Caco-2 (cell line): Measurements from ENCODE around the gene TXNRD2. TPM values are rescaled to one million over a fixed set of nuclear protein-coding genes. Genes with fewer than 3 reads are reported as not detected.

Experiments used
- BruUV-seq: library from RNA; stranded (reverse); fragments of 400-500 nt; replicated peaks from 2 replicates; lab custom pipeline; 2021; lab: Mats Ljungman, UMichigan
- CTCF ChIA-PET: fragments of 300-600 bp; sonication (Branson Sonifier 250); formaldehyde crosslinking; loops from one replicate; lab custom pipeline; 2022; ENCODE audit warnings: antibody characterized with exemption; lab: Charles Lee
- POLR2A ChIA-PET: fragments of 300-600 bp; sonication (Branson Sonifier 250); formaldehyde crosslinking; loops from one replicate; lab custom pipeline; 2022; ENCODE audit warnings: antibody characterized with exemption; lab: Charles Lee
- DNase-seq, 2 experiments: peaks; one replicate each; pipeline versions ENCODE4 v3.0.0 to v3.0.0-alpha.2; 2020 to 2022
- H3K27me3 ChIP-seq: replicated peaks from 2 replicates; pipeline ENCODE4 v1.6.0; 2011; ENCODE audit warnings: low read length; ENCODE audit not compliant: control insufficient read depth, insufficient read depth
- H3K36me3 ChIP-seq: 2 replicates; pipeline ENCODE4 v1.5.1; 2011; ENCODE audit warnings: low read length; ENCODE audit not compliant: control insufficient read depth, insufficient read depth
- H3K4me1 ChIP-seq: fragments of 250-450 bp; sonication (Bioruptor Pico); 2 replicates; pipeline ENCODE4 v1.5.1; 2020; ENCODE audit warnings: mild to moderate bottlenecking
- H3K4me3 ChIP-seq: 2 replicates; pipeline ENCODE4 v1.5.1; 2011; ENCODE audit warnings: low read depth, mild to moderate bottlenecking, control low read depth, low read length
- H3K9me3 ChIP-seq: fragments of 250-450 bp; sonication (Bioruptor Pico); 2 replicates; pipeline ENCODE4 v1.5.1; 2020; ENCODE audit warnings: mild to moderate bottlenecking, moderate library complexity
- H3K27ac Mint-ChIP-seq: one replicate; pipeline ENCODE4 v1.8.0; 2022; ENCODE audit warnings: mixed read lengths; ENCODE audit not compliant: unreplicated experiment
- H3K27me3 Mint-ChIP-seq: one replicate; pipeline ENCODE4 v1.8.0; 2022; ENCODE audit warnings: mixed read lengths; ENCODE audit not compliant: insufficient read depth, unreplicated experiment
- H3K36me3 Mint-ChIP-seq: one replicate; pipeline ENCODE4 v1.8.0; 2022; ENCODE audit warnings: mild to moderate bottlenecking, mixed read lengths; ENCODE audit not compliant: insufficient read depth, unreplicated experiment
- H3K4me1 Mint-ChIP-seq: one replicate; pipeline ENCODE4 v1.8.0; 2022; ENCODE audit warnings: low read depth, mixed read lengths; ENCODE audit not compliant: unreplicated experiment
- H3K4me3 Mint-ChIP-seq: one replicate; pipeline ENCODE4 v1.8.0; 2022; ENCODE audit warnings: mild to moderate bottlenecking, moderate library complexity, mixed read lengths; ENCODE audit not compliant: unreplicated experiment
- H3K9me3 Mint-ChIP-seq: one replicate; pipeline ENCODE4 v1.8.0; 2022; ENCODE audit warnings: mixed read lengths; ENCODE audit not compliant: unreplicated experiment
- intact Hi-C: fragments of 100-400 bp; cut with micrococcal nuclease; formaldehyde crosslinking; loops from one replicate; pipeline ENCODE4 v1.10.0; 2022; ENCODE audit not compliant: unreplicated experiment
- total RNA-seq: library from RNA; stranded (reverse); gene quantifications from 2 replicates; pipeline ENCODE4 v1.2.3, GENCODE V29; 2022
- TF ChIP-seq, protein P1 (sequence below), 2 experiments: fragments of 200-600 bp in 1 of 2; IDR thresholded peaks; 1 replicate in 1 of 2; 2 replicates in 1 of 2; pipeline versions ENCODE4 v1.5.1 to v1.8.0; 2011 to 2022; ENCODE audit warnings: antibody characterized with exemption in 1 of 2, control low read depth in 1 of 2, inconsistent platforms in 1 of 2, low read depth in 1 of 2, low read length in 1 of 2, mild to moderate bottlenecking in 1 of 2, moderate library complexity in 1 of 2; ENCODE audit not compliant: insufficient read depth in 1 of 2, severe bottlenecking in 1 of 2, unreplicated experiment in 1 of 2

The TXNRD2 gene
- total RNA-seq, 1 experiment from 2014 or later: 44.8 TPM

DNA sequence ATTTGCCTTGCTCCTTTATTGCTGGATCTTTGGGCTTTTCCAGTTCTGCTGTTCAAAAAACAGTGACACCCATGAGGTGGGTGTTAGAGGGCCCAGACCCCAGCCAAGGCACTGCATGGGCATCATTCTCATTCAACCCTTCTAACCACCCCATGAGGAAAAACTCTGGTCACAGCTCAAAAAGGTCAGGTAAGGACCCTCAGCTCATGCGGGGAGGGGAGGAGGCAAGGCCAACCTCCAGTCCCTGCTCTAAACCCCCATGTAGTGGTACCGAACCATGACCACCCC is 94.3 kb downstream of the TXNRD2 start:
- H3K4me3 ChIP-seq: no peak overlapping the region
- TF ChIP-seq, protein P1, sequence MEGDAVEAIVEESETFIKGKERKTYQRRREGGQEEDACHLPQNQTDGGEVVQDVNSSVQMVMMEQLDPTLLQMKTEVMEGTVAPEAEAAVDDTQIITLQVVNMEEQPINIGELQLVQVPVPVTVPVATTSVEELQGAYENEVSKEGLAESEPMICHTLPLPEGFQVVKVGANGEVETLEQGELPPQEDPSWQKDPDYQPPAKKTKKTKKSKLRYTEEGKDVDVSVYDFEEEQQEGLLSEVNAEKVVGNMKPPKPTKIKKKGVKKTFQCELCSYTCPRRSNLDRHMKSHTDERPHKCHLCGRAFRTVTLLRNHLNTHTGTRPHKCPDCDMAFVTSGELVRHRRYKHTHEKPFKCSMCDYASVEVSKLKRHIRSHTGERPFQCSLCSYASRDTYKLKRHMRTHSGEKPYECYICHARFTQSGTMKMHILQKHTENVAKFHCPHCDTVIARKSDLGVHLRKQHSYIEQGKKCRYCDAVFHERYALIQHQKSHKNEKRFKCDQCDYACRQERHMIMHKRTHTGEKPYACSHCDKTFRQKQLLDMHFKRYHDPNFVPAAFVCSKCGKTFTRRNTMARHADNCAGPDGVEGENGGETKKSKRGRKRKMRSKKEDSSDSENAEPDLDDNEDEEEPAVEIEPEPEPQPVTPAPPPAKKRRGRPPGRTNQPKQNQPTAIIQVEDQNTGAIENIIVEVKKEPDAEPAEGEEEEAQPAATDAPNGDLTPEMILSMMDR (IDR thresholded peaks at IDR 0.05; ENCODE audit: insufficient read depth in 1 of 2, low read depth in 1 of 2, low read length in 1 of 2, severe bottlenecking in 1 of 2, unreplicated experiment in 1 of 2): no peak
- Mint-ChIP-seq H3K4me3 (no peak overlapping the region), H3K4me1 (peaks cover 24% of the 10 kb centered on the region), H3K36me3 (peaks cover 60% of the 10 kb centered on the region), H3K27me3 (no peaks in the 10 kb centered on the region), H3K9me3 (no peaks in the 10 kb centered on the region), H3K27ac (no peak overlapping the region)
- peaks cover 6% of the 10 kb centered on the region for H3K36me3 ChIP-seq
- ChIA-PET POLR2A (interaction anchor here (0.6 kb wide), 1 partner anchor 13 kb away, joined by 4 read pairs; no protein-coding TSS in a partner anchor), CTCF (no interaction called here)
- H3K27me3 ChIP-seq: no peaks in the 10 kb centered on the region
- no peak for DNase-seq
- intact Hi-C loops: no loop called here
- no peaks in the 10 kb centered on the region for H3K9me3 ChIP-seq
- BruUV-seq: no TSS peak
- peaks cover 43% of the 10 kb centered on the region for H3K4me1 ChIP-seq

DNA sequence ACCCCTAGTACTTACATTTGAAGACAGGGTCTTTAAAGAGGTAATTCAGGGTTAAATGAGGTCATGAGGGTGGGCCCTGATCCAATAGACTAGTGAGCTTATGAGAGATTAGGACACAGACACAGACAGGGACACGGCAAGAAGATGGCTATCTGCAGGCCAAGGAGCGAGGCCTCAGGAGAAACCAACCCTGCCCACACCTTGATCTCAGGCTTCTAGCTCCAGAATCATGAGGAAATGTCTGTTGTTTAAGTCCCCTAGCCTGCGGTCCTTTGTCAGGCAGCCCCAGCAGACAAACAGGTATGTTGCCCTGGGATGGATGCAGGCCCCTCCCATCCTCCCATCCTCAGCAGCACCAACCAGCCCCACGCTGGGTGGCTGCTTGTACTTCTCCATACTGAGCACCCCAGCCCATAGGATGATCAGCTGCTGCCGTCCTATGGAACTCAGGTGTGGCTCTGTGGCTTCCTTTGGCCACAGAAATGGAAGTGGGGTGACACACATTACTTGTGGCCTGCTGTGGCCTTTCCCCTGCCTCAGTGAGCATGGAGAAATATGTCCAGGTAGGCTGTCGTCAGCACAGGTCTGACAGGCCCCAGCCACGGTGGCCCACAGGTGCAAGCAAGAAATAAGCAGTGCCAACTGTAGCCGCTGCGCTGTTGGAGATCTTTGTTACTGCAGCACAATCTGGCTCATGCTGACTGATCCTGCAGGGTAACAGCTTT is 94.8 kb downstream of the TXNRD2 start:
- ChIA-PET CTCF (no interaction called here), POLR2A (no interaction called here)
- peaks cover 3% of the 10 kb centered on the region for H3K36me3 ChIP-seq
- H3K27me3 ChIP-seq: no peaks in the 10 kb centered on the region
- no TSS peak for BruUV-seq
- TF ChIP-seq, protein P1 (IDR thresholded peaks at IDR 0.05; ENCODE audit: insufficient read depth in 1 of 2, low read depth in 1 of 2, low read length in 1 of 2, severe bottlenecking in 1 of 2, unreplicated experiment in 1 of 2): no peak
- H3K9me3 ChIP-seq: no peaks in the 10 kb centered on the region
- Mint-ChIP-seq H3K4me3 (no peak overlapping the region), H3K36me3 (peaks cover 55% of the 10 kb centered on the region), H3K4me1 (peaks cover 22% of the 10 kb centered on the region), H3K27ac (no peak overlapping the region), H3K9me3 (no peaks in the 10 kb centered on the region), H3K27me3 (no peaks in the 10 kb centered on the region)
- no peak for DNase-seq
- H3K4me1 ChIP-seq: peaks cover 41% of the 10 kb centered on the region
- intact Hi-C loops: no loop called here
- no peak overlapping the region for H3K4me3 ChIP-seq

DNA sequence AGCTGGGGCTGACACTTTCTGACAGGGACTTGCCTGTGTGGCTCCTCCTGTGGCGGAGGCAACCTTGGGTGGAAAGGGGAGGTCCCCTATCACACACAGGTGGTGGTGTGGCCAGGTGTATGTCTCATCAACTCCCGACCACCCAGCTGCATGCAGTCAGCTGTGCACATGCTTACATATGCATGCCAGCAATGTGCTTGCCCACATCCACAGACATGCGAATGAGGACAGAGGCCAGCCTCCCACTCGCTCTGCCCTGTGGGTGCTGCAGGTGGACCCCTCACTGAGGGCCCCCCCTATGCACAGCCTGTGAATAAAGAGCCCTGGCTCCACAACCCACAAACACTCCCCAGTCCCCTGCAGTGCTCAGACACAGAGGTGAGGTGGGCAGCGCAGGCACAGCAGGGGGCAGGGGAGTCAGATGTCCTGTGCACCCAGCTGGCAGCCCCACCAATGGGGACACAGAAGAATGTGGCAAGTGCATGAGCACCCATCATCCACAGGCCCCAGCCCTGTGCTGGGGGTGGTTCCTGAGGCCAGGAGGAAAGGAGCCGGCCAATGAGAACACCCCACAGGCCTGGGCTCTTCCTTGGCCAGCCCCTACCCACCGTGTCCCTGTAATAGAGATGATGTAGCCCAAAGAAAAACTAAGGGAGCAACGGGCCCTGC is 96.4 kb downstream of the TXNRD2 start:
- Histone ChIP-seq H3K36me3 (no peaks in the 10 kb centered on the region; the same call in 1 of the 2 replicates), H3K9me3 (no peaks in the 10 kb centered on the region), H3K27me3 (no peaks in the 10 kb centered on the region), H3K4me1 (peaks cover 41% of the 10 kb centered on the region), H3K4me3 (no peak overlapping the region)
- CTCF ChIA-PET: no interaction called here
- intact Hi-C loops: no loop called here
- no TSS peak for BruUV-seq
- Mint-ChIP-seq H3K36me3 (peaks cover 45% of the 10 kb centered on the region), H3K27me3 (no peaks in the 10 kb centered on the region), H3K4me1 (peaks cover 23% of the 10 kb centered on the region), H3K27ac (no peak overlapping the region), H3K4me3 (no peak overlapping the region), H3K9me3 (no peaks in the 10 kb centered on the region)
- TF ChIP-seq, protein P1 (IDR thresholded peaks at IDR 0.05; ENCODE audit: insufficient read depth in 1 of 2, low read depth in 1 of 2, low read length in 1 of 2, severe bottlenecking in 1 of 2, unreplicated experiment in 1 of 2): no peak
- POLR2A ChIA-PET: no interaction called here
- no peak for DNase-seq
